Adipose tissue (tissue), 3 donors: Measurements from ENCODE around the gene MKLN1. TPM values are rescaled to one million over a fixed set of nuclear protein-coding genes. Genes with fewer than 3 reads are reported as not detected.
"Not testable (repeated sequence)": the region's sequence is repeated elsewhere in the genome, so short reads cannot be mapped to it uniquely, and the experiment has no call there.

ENCODE experiments used
- H3K27ac ChIP-seq: one replicate; pipeline ENCODE4 v1.5.1; 2013; ENCODE audit warnings: low read depth, low read length
- WGBS, 3 donors: extraction: QIAGEN DNeasy Blood & Tissue Kit; methylation state at CpG; one replicate each; pipeline ENCODE4 v1.1.7; 2013; 5-methylcytosine and 5-hydroxymethylcytosine counted together
- polyA plus RNA-seq, 3 donors: library from polyadenylated mRNA; stranded (reverse); fragments of 200-250 nt; gene quantifications; one replicate each; pipeline ENCODE4 v1.2.3, GENCODE V29; 2013
- donor health status: healthy with polysubstance abuse.
- donor health status: Bipolar disorder and iron deficiency.
- donor health status: healthy.

Gene MKLN1
- polyA plus RNA-seq, 3 donors, result 6.5 to 13.7 (median 13.6) TPM

- not testable (repeated sequence) for H3K27ac ChIP-seq
- WGBS, 3 donors, result 94 to 99% (median 98%) methylated on average over 3 of the region's 3 CpGs
Observed at GRCh38 chr7:131306041-131306440, 21.6 kb upstream of the MKLN1 start.

GRCh38 chr7:131306777-131307176 lies 20.9 kb upstream of the MKLN1 start:
- no peak overlapping the region for H3K27ac ChIP-seq

- WGBS, 3 donors, result 82 to 98% (median 96%) methylated on average over 1 of the region's 1 CpG
- H3K27ac ChIP-seq, result no peak overlapping the region
Observed at GRCh38 chr7:131307627-131308026, 20.0 kb upstream of the MKLN1 start.

GRCh38 chr7:131312838-131313237 lies 14.8 kb upstream of the MKLN1 start:
- no peak overlapping the region for H3K27ac ChIP-seq
- WGBS, 3 donors, result 54 to 65% (median 64%) methylated on average over 1 of the region's 1 CpG

GRCh38 chr7:131320603-131321002 lies 7.1 kb upstream of the MKLN1 start:
- no peak overlapping the region for H3K27ac ChIP-seq

GRCh38 chr7:131321656-131322055 lies 6.0 kb upstream of the MKLN1 start:
- no peak overlapping the region for H3K27ac ChIP-seq

GRCh38 chr7:131322061-131322460 lies 5.6 kb upstream of the MKLN1 start:
- no peak overlapping the region for H3K27ac ChIP-seq
- 84 to 98% (median 94%) methylated on average over 1 of the region's 1 CpG for WGBS, 3 donors

- 85 to 92% (median 88%) methylated on average over 7 of the region's 7 CpGs for WGBS, 3 donors
- no peak overlapping the region for H3K27ac ChIP-seq
Observed at GRCh38 chr7:131322861-131323260, 4.8 kb upstream of the MKLN1 start.

GRCh38 chr7:131325179-131325840 lies 2.4 kb upstream of the MKLN1 start:
- WGBS, 3 donors, result 94 to 97% (median 96%) methylated on average over 5 of the region's 5 CpGs
- H3K27ac ChIP-seq, result no peak overlapping the region

GRCh38 chr7:131326576-131326975 lies 1.1 kb upstream of the MKLN1 start:
- no peak overlapping the region for H3K27ac ChIP-seq
- WGBS, 3 donors, result 65 to 74% (median 74%) methylated on average over 6 of the region's 6 CpGs

- WGBS, 3 donors, result 1% methylated on average over 14 of the region's 14 CpGs
- peak overlapping the region; percentile 21 for H3K27ac ChIP-seq
Observed at GRCh38 chr7:131327049-131327625, 539 bp upstream of the MKLN1 start.

- WGBS, 3 donors, result 2 to 3% (median 2%) methylated on average over 20 of the region's 20 CpGs
- peak overlapping the region; percentile 76 for H3K27ac ChIP-seq
Observed at GRCh38 chr7:131328377-131329175, 900 bp downstream of the MKLN1 start.

GRCh38 chr7:131329176-131329570 lies 1.5 kb downstream of the MKLN1 start:
- H3K27ac ChIP-seq, result no peak overlapping the region

GRCh38 chr7:131330299-131330698 lies 2.6 kb downstream of the MKLN1 start:
- no peak overlapping the region for H3K27ac ChIP-seq
- 41 to 72% (median 67%) methylated on average over 4 of the region's 4 CpGs for WGBS, 3 donors

More at GRCh38 chr7:131329176-131329570, 1.5 kb downstream of the MKLN1 start:
- 26 to 73% (median 43%) methylated on average over 1 of the region's 1 CpG for WGBS, 3 donors

GRCh38 chr7:131331806-131332205 lies 4.1 kb downstream of the MKLN1 start:
- no peak overlapping the region for H3K27ac ChIP-seq
- WGBS, 3 donors, result 30 to 83% (median 56%) methylated on average over 1 of the region's 1 CpG

GRCh38 chr7:131332729-131333128 lies 5.1 kb downstream of the MKLN1 start:
- not testable (repeated sequence) for H3K27ac ChIP-seq
- 96 to 99% (median 97%) methylated on average over 6 of the region's 6 CpGs for WGBS, 3 donors

GRCh38 chr7:131335639-131336381 lies 8.1 kb downstream of the MKLN1 start:
- H3K27ac ChIP-seq, result no peak overlapping the region
- 54 to 84% (median 83%) methylated on average over 2 of the region's 2 CpGs for WGBS, 3 donors

GRCh38 chr7:131336956-131337355 lies 9.3 kb downstream of the MKLN1 start:
- 95 to 98% (median 96%) methylated on average over 2 of the region's 2 CpGs for WGBS, 3 donors
- H3K27ac ChIP-seq, result no peak overlapping the region

GRCh38 chr7:131338173-131338572 lies 10.5 kb downstream of the MKLN1 start:
- H3K27ac ChIP-seq, result no peak overlapping the region
